ENCODE measurements around the gene IFRD2.
"Not testable (repeated sequence)": the region's sequence is repeated elsewhere in the genome, so short reads cannot be mapped to it uniquely, and the experiment has no call there.

The IFRD2 gene

GRCh38 chr3:50245831-50246516 is 46.3 kb downstream of the IFRD2 start:
- TF ChIP-seq CTCF (IDR thresholded peaks at IDR 0.05; ENCODE audit: low read depth, low read length), result peak; percentile 81
- Histone ChIP-seq H3K27me3 (no peaks in the 10 kb centered on the region), H3K36me3 (no peaks in the 10 kb centered on the region), H3K9me3 (no peaks in the 10 kb centered on the region), H3K4me3 (ENCODE audit: low read depth, low read length) (peak overlapping the region; percentile 55), H3K4me1 (peaks cover 4% of the 10 kb centered on the region)
- DNase-seq, result peak; percentile 89

- Histone ChIP-seq H3K36me3 (no peaks in the 10 kb centered on the region), H3K9me3 (no peaks in the 10 kb centered on the region), H3K4me3 (ENCODE audit: low read depth, low read length) (no peak overlapping the region), H3K4me1 (peaks cover 4% of the 10 kb centered on the region), H3K27me3 (no peaks in the 10 kb centered on the region)
- TF ChIP-seq CTCF (IDR thresholded peaks at IDR 0.05; ENCODE audit: low read depth, low read length), result no peak
- DNase-seq, result no peak
Observed at GRCh38 chr3:50245251-50245745, 46.9 kb downstream of the IFRD2 start.

GRCh38 chr3:50244813-50245212 is 47.4 kb downstream of the IFRD2 start:
- H3K4me1 ChIP-seq; H3K4me3 ChIP-seq (ENCODE audit: low read depth, low read length); H3K9me3 ChIP-seq; H3K36me3 ChIP-seq; H3K27me3 ChIP-seq; DNase-seq: not testable (repeated sequence)

- Histone ChIP-seq H3K36me3 (no peaks in the 10 kb centered on the region), H3K4me1 (peaks cover 4% of the 10 kb centered on the region), H3K9me3 (no peaks in the 10 kb centered on the region), H3K27me3 (no peaks in the 10 kb centered on the region), H3K4me3 (ENCODE audit: low read depth, low read length) (no peak overlapping the region)
- TF ChIP-seq CTCF (IDR thresholded peaks at IDR 0.05; ENCODE audit: low read depth, low read length), result no peak
- no peak for DNase-seq
Observed at GRCh38 chr3:50243543-50243895, 48.7 kb downstream of the IFRD2 start.

- Histone ChIP-seq H3K27me3 (no peaks in the 10 kb centered on the region), H3K36me3 (no peaks in the 10 kb centered on the region), H3K4me3 (ENCODE audit: low read depth, low read length) (no peak overlapping the region), H3K4me1 (peaks cover 4% of the 10 kb centered on the region), H3K9me3 (no peaks in the 10 kb centered on the region)
- DNase-seq, result no peak
- TF ChIP-seq CTCF (IDR thresholded peaks at IDR 0.05; ENCODE audit: low read depth, low read length), result no peak
Observed at GRCh38 chr3:50242851-50243542, 49.2 kb downstream of the IFRD2 start.

- Histone ChIP-seq H3K36me3 (no peaks in the 10 kb centered on the region), H3K27me3 (no peaks in the 10 kb centered on the region), H3K4me3 (ENCODE audit: low read depth, low read length) (no peak overlapping the region), H3K9me3 (no peaks in the 10 kb centered on the region), H3K4me1 (peaks cover 4% of the 10 kb centered on the region)
- no peak for TF ChIP-seq CTCF (IDR thresholded peaks at IDR 0.05; ENCODE audit: low read depth, low read length)
- no peak for DNase-seq
Observed at GRCh38 chr3:50242381-50242770, 49.9 kb downstream of the IFRD2 start.
